Osteocyte (in vitro differentiated cells): Measurements from ENCODE around the gene TBC1D30. TPM values are rescaled to one million over a fixed set of nuclear protein-coding genes. Genes with fewer than 3 reads are reported as not detected.

Experiments used
- DNase-seq: peaks from one replicate; pipeline ENCODE4 v3.0.0; 2021; ENCODE audit warnings: mixed read lengths; ENCODE audit not compliant: unreplicated experiment; ENCODE audit errors: extremely low spot score
- H3K27ac Mint-ChIP-seq: one replicate; pipeline ENCODE4 v1.8.0; 2021; ENCODE audit warnings: mild to moderate bottlenecking, mixed read lengths; ENCODE audit not compliant: unreplicated experiment
- H3K27me3 Mint-ChIP-seq: one replicate; pipeline ENCODE4 v1.8.0; 2021; ENCODE audit warnings: mixed read lengths; ENCODE audit not compliant: unreplicated experiment
- H3K36me3 Mint-ChIP-seq: one replicate; pipeline ENCODE4 v1.8.0; 2021; ENCODE audit warnings: mixed read lengths; ENCODE audit not compliant: unreplicated experiment
- H3K4me1 Mint-ChIP-seq: one replicate; pipeline ENCODE4 v1.8.0; 2021; ENCODE audit warnings: mixed read lengths; ENCODE audit not compliant: unreplicated experiment
- H3K4me3 Mint-ChIP-seq: one replicate; pipeline ENCODE4 v1.8.0; 2021; ENCODE audit warnings: mild to moderate bottlenecking, moderate library complexity, mixed read lengths; ENCODE audit not compliant: unreplicated experiment
- H3K9me3 Mint-ChIP-seq: one replicate; pipeline ENCODE4 v1.8.0; 2021; ENCODE audit warnings: mixed read lengths; ENCODE audit not compliant: unreplicated experiment
- total RNA-seq: library from RNA; stranded (reverse); gene quantifications from 2 replicates; pipeline ENCODE4 v1.2.1, GENCODE V29; 2021
- TF ChIP-seq, protein P1 (sequence below): fragments of 200-600 bp; sonication (generic); IDR thresholded peaks from 2 replicates; pipeline ENCODE4 v1.5.0; 2021; ENCODE audit warnings: antibody characterized with exemption, mild to moderate bottlenecking, moderate library complexity

The TBC1D30 gene
- total RNA-seq, 1 donor from 2014 or later, result 1.2 TPM

DNA sequence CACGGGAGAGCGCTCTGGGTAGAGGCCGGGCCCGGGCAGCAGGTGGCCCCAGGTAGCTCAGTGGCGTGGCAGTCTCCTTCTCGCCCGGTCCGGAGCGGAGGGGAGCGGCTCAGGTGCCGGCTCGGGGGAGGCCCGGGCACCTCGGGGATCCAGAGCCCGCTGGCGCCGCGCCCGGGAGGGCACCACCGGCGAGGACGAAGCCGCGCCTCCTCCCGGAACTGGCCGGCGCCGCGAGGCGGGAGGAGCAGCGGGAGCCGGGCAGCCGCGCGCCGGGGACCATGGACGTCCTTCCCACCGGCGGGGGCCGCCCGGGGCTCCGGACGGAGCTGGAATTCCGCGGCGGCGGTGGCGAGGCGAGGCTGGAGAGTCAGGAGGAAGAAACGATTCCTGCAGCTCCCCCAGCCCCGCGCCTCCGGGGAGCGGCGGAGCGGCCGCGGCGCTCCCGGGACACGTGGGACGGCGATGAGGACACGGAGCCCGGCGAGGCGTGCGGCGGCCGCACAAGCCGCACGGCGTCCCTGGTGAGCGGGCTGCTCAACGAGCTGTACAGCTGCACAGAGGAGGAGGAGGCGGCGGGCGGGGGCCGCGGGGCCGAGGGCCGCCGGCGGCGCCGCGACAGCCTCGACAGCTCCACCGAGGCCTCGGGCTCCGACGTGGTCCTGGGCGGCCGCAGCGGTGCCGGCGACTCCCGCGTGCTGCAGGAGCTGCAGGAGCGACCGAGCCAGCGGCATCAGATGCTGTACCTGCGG is 43.7 kb upstream of the TBC1D30 start:
- no peak for DNase-seq
- Mint-ChIP-seq H3K27ac (no peak overlapping the region), H3K4me3 (peak overlapping the region; percentile 64), H3K27me3 (peaks cover 77% of the 10 kb centered on the region), H3K4me1 (peaks cover 12% of the 10 kb centered on the region), H3K36me3 (peaks cover 1% of the 10 kb centered on the region), H3K9me3 (peaks cover 9% of the 10 kb centered on the region)
- TF ChIP-seq, protein P1, sequence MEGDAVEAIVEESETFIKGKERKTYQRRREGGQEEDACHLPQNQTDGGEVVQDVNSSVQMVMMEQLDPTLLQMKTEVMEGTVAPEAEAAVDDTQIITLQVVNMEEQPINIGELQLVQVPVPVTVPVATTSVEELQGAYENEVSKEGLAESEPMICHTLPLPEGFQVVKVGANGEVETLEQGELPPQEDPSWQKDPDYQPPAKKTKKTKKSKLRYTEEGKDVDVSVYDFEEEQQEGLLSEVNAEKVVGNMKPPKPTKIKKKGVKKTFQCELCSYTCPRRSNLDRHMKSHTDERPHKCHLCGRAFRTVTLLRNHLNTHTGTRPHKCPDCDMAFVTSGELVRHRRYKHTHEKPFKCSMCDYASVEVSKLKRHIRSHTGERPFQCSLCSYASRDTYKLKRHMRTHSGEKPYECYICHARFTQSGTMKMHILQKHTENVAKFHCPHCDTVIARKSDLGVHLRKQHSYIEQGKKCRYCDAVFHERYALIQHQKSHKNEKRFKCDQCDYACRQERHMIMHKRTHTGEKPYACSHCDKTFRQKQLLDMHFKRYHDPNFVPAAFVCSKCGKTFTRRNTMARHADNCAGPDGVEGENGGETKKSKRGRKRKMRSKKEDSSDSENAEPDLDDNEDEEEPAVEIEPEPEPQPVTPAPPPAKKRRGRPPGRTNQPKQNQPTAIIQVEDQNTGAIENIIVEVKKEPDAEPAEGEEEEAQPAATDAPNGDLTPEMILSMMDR, result no peak

DNA sequence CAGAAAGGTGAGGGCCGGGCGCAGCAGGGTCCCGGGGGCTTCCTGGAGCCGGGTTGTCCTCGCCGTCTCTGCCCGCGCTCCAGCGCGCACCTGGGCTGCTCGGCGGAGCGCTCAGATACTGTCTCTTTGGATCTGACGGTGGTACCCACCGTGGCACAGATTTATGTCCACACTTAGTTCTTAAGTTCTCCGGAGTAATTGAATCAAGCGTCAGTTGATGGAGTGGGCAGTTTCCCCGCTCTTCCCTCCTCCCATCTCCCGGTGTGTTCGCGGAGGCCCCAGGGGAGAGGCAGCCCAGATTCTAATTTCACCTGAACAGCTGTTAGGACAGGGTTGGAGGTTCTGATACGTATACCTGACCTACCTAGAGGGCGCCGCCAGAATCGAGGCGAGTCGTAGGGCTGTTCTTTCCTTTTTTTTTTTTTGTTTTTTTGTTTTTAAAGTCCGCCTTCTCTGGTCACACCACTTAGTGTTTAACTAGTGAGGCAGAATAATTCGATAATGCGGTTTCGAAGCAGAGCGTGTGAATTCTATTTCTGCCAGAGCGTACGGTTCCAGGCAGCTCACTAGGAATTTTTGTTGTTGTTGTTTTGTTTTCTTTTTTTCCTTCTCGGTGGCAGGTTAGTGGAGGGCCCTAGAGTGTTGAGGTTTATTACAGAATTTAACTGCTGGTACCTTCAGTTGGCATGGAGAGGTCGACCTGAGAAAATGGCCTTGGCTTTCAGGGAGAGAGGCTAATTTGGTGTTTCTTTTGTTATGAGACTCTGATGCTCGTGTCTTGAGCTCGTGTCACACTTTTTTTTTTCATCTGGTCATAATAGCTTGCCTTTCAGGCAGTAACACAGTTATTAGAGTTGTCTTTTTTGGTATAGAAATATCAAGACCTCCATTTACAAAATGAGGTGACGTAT is 42.9 kb upstream of the TBC1D30 start:
- H3K4me3 Mint-ChIP-seq, result peak overlapping the region; percentile 67
- H3K36me3 Mint-ChIP-seq, result no peaks in the 10 kb centered on the region
- H3K27me3 Mint-ChIP-seq, result peaks cover 68% of the 10 kb centered on the region
- H3K9me3 Mint-ChIP-seq, result peaks cover 4% of the 10 kb centered on the region
- peaks cover 12% of the 10 kb centered on the region for H3K4me1 Mint-ChIP-seq
- no peak for DNase-seq
- H3K27ac Mint-ChIP-seq, result no peak overlapping the region
- TF ChIP-seq, protein P1, result no peak

DNA sequence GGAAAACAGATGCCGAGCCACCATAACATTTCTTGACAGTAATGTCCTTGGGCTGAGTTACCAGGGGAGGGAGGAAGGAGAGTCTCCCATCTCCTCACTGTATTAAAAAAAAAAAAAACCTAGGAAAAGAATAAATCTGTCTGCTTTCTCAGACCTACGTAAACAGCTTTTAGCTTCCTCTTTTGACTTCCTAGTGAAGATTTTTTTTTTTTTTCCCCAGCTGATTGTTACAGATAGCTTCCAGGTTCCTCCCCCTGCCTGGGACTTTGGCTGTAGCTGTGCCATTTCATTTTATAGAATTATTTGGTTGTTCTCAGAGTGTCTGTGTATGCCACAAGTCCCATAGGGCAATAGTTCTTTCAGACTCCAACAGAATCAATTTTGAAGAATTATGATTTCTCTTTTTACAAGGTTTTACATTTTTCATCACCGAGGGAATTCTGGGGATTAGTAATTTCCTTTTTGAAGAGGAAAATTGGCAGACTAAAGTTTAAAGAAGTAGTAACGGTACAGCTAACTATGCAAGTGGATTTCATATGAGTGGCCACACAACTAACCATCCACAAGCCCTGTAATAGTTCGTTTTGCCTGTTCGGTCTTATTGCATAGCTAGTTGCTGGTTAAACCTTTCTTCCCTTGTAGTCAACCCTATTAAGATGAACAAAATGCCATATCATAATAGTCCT is 42.1 kb upstream of the TBC1D30 start:
- H3K4me3 Mint-ChIP-seq, result no peak overlapping the region

DNA sequence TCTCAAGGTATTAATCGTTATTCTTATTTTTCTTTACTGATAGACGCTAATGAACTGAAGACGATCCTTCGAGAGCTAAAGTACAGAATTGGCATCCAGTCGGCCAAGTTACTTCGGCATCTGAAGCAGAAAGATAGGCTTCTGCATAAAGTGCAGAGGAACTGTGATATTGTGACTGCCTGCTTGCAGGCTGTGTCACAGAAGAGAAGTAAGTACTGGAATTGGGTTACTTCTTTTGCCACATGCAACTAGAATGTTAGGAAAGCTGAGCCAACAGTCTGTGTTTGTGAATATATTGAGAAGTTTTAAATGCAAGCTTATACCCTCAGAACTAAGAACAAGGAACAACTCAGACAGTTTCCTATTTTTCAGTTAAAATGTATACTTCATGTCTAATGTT is 38.6 kb upstream of the TBC1D30 start:
- peaks cover 8% of the 10 kb centered on the region for H3K4me1 Mint-ChIP-seq

More for the DNA sequence above, 42.1 kb upstream of the TBC1D30 start:
- TF ChIP-seq, protein P1, result no peak
- Mint-ChIP-seq H3K4me1 (peaks cover 12% of the 10 kb centered on the region), H3K9me3 (peaks cover 4% of the 10 kb centered on the region), H3K27ac (no peak overlapping the region), H3K36me3 (no peaks in the 10 kb centered on the region), H3K27me3 (peaks cover 60% of the 10 kb centered on the region)
- no peak for DNase-seq

More for the DNA sequence above, 38.6 kb upstream of the TBC1D30 start:
- TF ChIP-seq, protein P1, result no peak
- H3K27me3 Mint-ChIP-seq, result peaks cover 51% of the 10 kb centered on the region
- DNase-seq, result no peak
- H3K27ac Mint-ChIP-seq, result no peak overlapping the region
- no peaks in the 10 kb centered on the region for H3K9me3 Mint-ChIP-seq
- no peaks in the 10 kb centered on the region for H3K36me3 Mint-ChIP-seq
- H3K4me3 Mint-ChIP-seq, result no peak overlapping the region
